GM12878 (cell line): Measurements from ENCODE around the gene RPUSD1. TPM values are rescaled to one million over a fixed set of nuclear protein-coding genes. Genes with fewer than 3 reads are reported as not detected.

ENCODE experiments used
- ATAC-seq: fragments of 200-7000 bp; cut with Tn5 transposase; 3 replicates; pipeline ENCODE4 v1.9.1; 2020; ENCODE audit warnings: mild to moderate bottlenecking, moderate library complexity
- BruUV-seq: library from RNA; stranded (reverse); fragments of 400-500 nt; replicated peaks from 2 replicates; lab custom pipeline; 2021; lab: Mats Ljungman, UMichigan
- CTCF ChIA-PET: fragments of 300-600 bp; sonication (Branson Sonifier 250); formaldehyde crosslinking; extraction: SDS; loops from one replicate; lab custom pipeline; 2021; ENCODE audit warnings: inconsistent platforms; lab: Yijun Ruan, JAX
- POLR2A ChIA-PET: fragments of 350-600 bp; formaldehyde crosslinking; extraction: SDS; loops from one replicate; lab custom pipeline; 2021; ENCODE audit warnings: inconsistent platforms; lab: Charles Lee
- RAD21 ChIA-PET: fragments of 300-600 bp; sonication (Branson Sonifier 250); formaldehyde crosslinking; loops from one replicate; lab custom pipeline; 2023; ENCODE audit warnings: antibody characterized with exemption; ENCODE audit not compliant: unreplicated experiment; lab: Charles Lee
- SMC1A ChIA-PET: fragments of 300-600 bp; sonication (Branson Sonifier 250); formaldehyde crosslinking; loops from one replicate; lab custom pipeline; 2023; ENCODE audit not compliant: unreplicated experiment, uncharacterized antibody; lab: Charles Lee
- DNase-seq: peaks from one replicate; pipeline ENCODE4 v3.0.0-alpha.2; 2011; ENCODE audit warnings: low read depth, low spot score
- FAIRE-seq: peaks from 3 replicates; lab custom pipeline; 2011; peaks lifted over from hg19 to GRCh38; lab: Jason Lieb, UNC
- H2AFZ ChIP-seq: 2 replicates; pipeline ENCODE4 v1.6.0; 2011; ENCODE audit warnings: low read depth, low read length, control low read depth; ENCODE audit not compliant: control insufficient read depth
- H3K27ac ChIP-seq: 2 replicates; pipeline ENCODE4 v1.5.1; 2011; ENCODE audit warnings: control low read depth; ENCODE audit not compliant: control insufficient read depth, insufficient read depth
- H3K27me3 ChIP-seq, 2 experiments: replicated peaks in 1 of 2; 2 replicates each; pipeline versions ENCODE4 v1.6.0 to v1.6.1; 2011; ENCODE audit warnings: low read length in 1 of 2; ENCODE audit not compliant: control insufficient read depth in 2 of 2, insufficient read depth in 2 of 2
- H3K36me3 ChIP-seq, 2 experiments: 2 replicates each; pipeline ENCODE4 v1.5.1; 2011; ENCODE audit warnings: low read length in 1 of 2; ENCODE audit not compliant: control insufficient read depth in 2 of 2, insufficient read depth in 2 of 2
- H3K4me1 ChIP-seq: 2 replicates; pipeline ENCODE4 v1.6.1; 2011; ENCODE audit warnings: mild to moderate bottlenecking, low read length, moderate library complexity, mixed read lengths; ENCODE audit not compliant: control insufficient read depth, insufficient read depth
- H3K4me2 ChIP-seq: 2 replicates; pipeline ENCODE4 v1.6.0; 2011; ENCODE audit warnings: control low read depth; ENCODE audit not compliant: control insufficient read depth, insufficient read depth
- H3K4me3 ChIP-seq: fragments of 200-600 bp; sonication (generic); 2 replicates; pipeline ENCODE4 v1.5.1; 2016
- H3K79me2 ChIP-seq: 2 replicates; pipeline ENCODE4 v1.6.0; 2011; ENCODE audit warnings: low read length; ENCODE audit not compliant: control insufficient read depth, insufficient read depth
- H3K9ac ChIP-seq: 2 replicates; pipeline ENCODE4 v1.8.0; 2011; ENCODE audit warnings: low read length, control low read depth, mixed read lengths; ENCODE audit not compliant: control insufficient read depth, insufficient read depth
- H3K9me3 ChIP-seq: replicated peaks from 3 replicates; pipeline ENCODE4 v1.5.1; 2011; ENCODE audit warnings: mild to moderate bottlenecking, low read length; ENCODE audit not compliant: control insufficient read depth, insufficient read depth
- H4K20me1 ChIP-seq: 2 replicates; pipeline ENCODE4 v1.6.0; 2011; ENCODE audit not compliant: control insufficient read depth, insufficient read depth
- CBFB ChIP-seq: IDR thresholded peaks from 2 replicates; pipeline ENCODE4 v1.6.1; 2016; ENCODE audit warnings: antibody characterized with exemption, low read depth
- GABPA ChIP-seq: IDR thresholded peaks from 2 replicates; pipeline ENCODE4 v1.6.1; 2014; ENCODE audit warnings: antibody characterized with exemption, low read depth, mild to moderate bottlenecking, inconsistent platforms
- HDGF ChIP-seq: fragments of 450-650 bp; IDR thresholded peaks from 2 replicates; pipeline ENCODE4 v1.6.1; 2016; ENCODE audit warnings: antibody characterized with exemption
- JUND ChIP-seq: IDR thresholded peaks from 2 replicates; pipeline ENCODE4 v1.6.1; 2012; ENCODE audit warnings: low read depth, mild to moderate bottlenecking, low read length, improper control_type of control experiment, moderate library complexity
- MTA2 ChIP-seq: fragments of 450-650 bp; IDR thresholded peaks from 2 replicates; pipeline ENCODE4 v1.6.1; 2016; ENCODE audit warnings: low read depth, mild to moderate bottlenecking, moderate library complexity
- PAX8 ChIP-seq: fragments of 450-650 bp; IDR thresholded peaks from 2 replicates; pipeline ENCODE4 v1.6.1; 2017; ENCODE audit warnings: mild to moderate bottlenecking, moderate library complexity
- USF1 ChIP-seq: IDR thresholded peaks from 2 replicates; pipeline ENCODE4 v1.6.1; 2011; ENCODE audit warnings: borderline replicate concordance, low read depth, mild to moderate bottlenecking, moderate library complexity, mixed read lengths, low read length; ENCODE audit not compliant: insufficient read depth; ENCODE audit errors: extremely low read length
- USF2 ChIP-seq: IDR thresholded peaks from 2 replicates; pipeline ENCODE4 v1.6.1; 2011; ENCODE audit warnings: low read depth, low read length, improper control_type of control experiment, borderline replicate concordance
- WRNIP1 ChIP-seq: IDR thresholded peaks from 2 replicates; pipeline ENCODE4 v1.6.1; 2011; ENCODE audit warnings: low read depth, low read length, improper control_type of control experiment, borderline replicate concordance
- ZNF24 ChIP-seq: fragments of 450-650 bp; IDR thresholded peaks from 2 replicates; pipeline ENCODE4 v1.6.1; 2017; ENCODE audit warnings: antibody characterized with exemption, mild to moderate bottlenecking
- ZZZ3 ChIP-seq: IDR thresholded peaks from 2 replicates; pipeline ENCODE4 v1.6.1; 2011; ENCODE audit warnings: low read depth; ENCODE audit not compliant: control insufficient read depth, insufficient read length
- WGBS: methylation state at CpG from one replicate; pipeline ENCODE4 v1.1.6; 2016; ENCODE audit warnings: low lambda C conversion rate; ENCODE audit not compliant: insufficient replicate concordance, insufficient coverage; ENCODE audit errors: missing lambda C conversion rate; 5-methylcytosine and 5-hydroxymethylcytosine counted together
- in situ Hi-C: fragments of 300-500 bp; cut with MboI; formaldehyde crosslinking; loops from 9 replicates; pipeline ENCODE4 v1.14.3; 2018; ENCODE audit warnings: mixed read lengths
- intact Hi-C: fragments of 100-400 bp; cut with micrococcal nuclease; formaldehyde crosslinking; loops from one replicate; pipeline ENCODE4 v1.14.2; 2022; ENCODE audit not compliant: unreplicated experiment
- polyA plus RNA-seq, 11 experiments: library from polyadenylated mRNA; depleted of rRNA in 4 of 11; unstranded in 6 of 11; stranded (reverse) in 5 of 11; fragments of >200 nt; fragmentation: Nextera tagmentation in 4 of 11; fragmentation: Illumina TruSeq in 1 of 11; extraction: Ambion mirVana in 4 of 11; extraction: Trizol in 1 of 11; gene quantifications; 1 replicate in 1 of 11; 2 replicates in 10 of 11; pipeline versions ENCODE4 v1.2.1 to v1.2.3, GENCODE V29; 2011 to 2016; ENCODE audit warnings: inconsistent platforms in 2 of 11, missing spikeins in 2 of 11, low read depth in 1 of 11
- total RNA-seq, 4 experiments: library from RNA; depleted of rRNA in 3 of 4; stranded (reverse); fragments of >200 nt in 3 of 4; fragmentation: Illumina TruSeq in 1 of 4; extraction: Trizol in 1 of 4; gene quantifications; 2 replicates each; pipeline versions ENCODE4 v1.2.1 to v1.2.3, GENCODE V29; 2013 to 2021
- TF ChIP-seq, protein P1 (sequence below): fragments of 450-650 bp; formaldehyde crosslinking; IDR thresholded peaks from 2 replicates; pipeline ENCODE4 v1.5.0; 2022; ENCODE audit warnings: mild to moderate bottlenecking, missing genetic modification characterization
- TF ChIP-seq, protein P2 (sequence below): IDR thresholded peaks from 2 replicates; pipeline ENCODE4 v1.6.1; 2012; ENCODE audit warnings: improper control_type of control experiment, low read depth, low read length; ENCODE audit not compliant: insufficient replicate concordance

The RPUSD1 gene
- total and polyA plus RNA-seq, 10 of the 15 experiments (the other 5 are each of a cell fraction or from before 2014, with no cell fraction given), result 0.55 to 49.9 (median 21.1) TPM

GRCh38 chr16:770411-770810 lies 17.8 kb downstream of the RPUSD1 start:
- ChIA-PET RAD21 (no interaction called here), POLR2A (no interaction called here)
- TF ChIP-seq GABPA (no peak), USF1 (no peak), MTA2 (no peak), WRNIP1 (no peak), PAX8 (no peak), USF2 (no peak), CBFB (no peak), ZNF24 (no peak), ZZZ3 (no peak), HDGF (no peak), JUND (no peak)
- TF ChIP-seq, protein P1, sequence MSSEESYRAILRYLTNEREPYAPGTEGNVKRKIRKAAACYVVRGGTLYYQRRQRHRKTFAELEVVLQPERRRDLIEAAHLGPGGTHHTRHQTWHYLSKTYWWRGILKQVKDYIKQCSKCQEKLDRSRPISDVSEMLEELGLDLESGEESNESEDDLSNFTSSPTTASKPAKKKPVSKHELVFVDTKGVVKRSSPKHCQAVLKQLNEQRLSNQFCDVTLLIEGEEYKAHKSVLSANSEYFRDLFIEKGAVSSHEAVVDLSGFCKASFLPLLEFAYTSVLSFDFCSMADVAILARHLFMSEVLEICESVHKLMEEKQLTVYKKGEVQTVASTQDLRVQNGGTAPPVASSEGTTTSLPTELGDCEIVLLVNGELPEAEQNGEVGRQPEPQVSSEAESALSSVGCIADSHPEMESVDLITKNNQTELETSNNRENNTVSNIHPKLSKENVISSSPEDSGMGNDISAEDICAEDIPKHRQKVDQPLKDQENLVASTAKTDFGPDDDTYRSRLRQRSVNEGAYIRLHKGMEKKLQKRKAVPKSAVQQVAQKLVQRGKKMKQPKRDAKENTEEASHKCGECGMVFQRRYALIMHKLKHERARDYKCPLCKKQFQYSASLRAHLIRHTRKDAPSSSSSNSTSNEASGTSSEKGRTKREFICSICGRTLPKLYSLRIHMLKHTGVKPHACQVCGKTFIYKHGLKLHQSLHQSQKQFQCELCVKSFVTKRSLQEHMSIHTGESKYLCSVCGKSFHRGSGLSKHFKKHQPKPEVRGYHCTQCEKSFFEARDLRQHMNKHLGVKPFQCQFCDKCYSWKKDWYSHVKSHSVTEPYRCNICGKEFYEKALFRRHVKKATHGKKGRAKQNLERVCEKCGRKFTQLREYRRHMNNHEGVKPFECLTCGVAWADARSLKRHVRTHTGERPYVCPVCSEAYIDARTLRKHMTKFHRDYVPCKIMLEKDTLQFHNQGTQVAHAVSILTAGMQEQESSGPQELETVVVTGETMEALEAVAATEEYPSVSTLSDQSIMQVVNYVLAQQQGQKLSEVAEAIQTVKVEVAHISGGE (CRISPR knock-in tag), result no peak
- TF ChIP-seq, protein P2, sequence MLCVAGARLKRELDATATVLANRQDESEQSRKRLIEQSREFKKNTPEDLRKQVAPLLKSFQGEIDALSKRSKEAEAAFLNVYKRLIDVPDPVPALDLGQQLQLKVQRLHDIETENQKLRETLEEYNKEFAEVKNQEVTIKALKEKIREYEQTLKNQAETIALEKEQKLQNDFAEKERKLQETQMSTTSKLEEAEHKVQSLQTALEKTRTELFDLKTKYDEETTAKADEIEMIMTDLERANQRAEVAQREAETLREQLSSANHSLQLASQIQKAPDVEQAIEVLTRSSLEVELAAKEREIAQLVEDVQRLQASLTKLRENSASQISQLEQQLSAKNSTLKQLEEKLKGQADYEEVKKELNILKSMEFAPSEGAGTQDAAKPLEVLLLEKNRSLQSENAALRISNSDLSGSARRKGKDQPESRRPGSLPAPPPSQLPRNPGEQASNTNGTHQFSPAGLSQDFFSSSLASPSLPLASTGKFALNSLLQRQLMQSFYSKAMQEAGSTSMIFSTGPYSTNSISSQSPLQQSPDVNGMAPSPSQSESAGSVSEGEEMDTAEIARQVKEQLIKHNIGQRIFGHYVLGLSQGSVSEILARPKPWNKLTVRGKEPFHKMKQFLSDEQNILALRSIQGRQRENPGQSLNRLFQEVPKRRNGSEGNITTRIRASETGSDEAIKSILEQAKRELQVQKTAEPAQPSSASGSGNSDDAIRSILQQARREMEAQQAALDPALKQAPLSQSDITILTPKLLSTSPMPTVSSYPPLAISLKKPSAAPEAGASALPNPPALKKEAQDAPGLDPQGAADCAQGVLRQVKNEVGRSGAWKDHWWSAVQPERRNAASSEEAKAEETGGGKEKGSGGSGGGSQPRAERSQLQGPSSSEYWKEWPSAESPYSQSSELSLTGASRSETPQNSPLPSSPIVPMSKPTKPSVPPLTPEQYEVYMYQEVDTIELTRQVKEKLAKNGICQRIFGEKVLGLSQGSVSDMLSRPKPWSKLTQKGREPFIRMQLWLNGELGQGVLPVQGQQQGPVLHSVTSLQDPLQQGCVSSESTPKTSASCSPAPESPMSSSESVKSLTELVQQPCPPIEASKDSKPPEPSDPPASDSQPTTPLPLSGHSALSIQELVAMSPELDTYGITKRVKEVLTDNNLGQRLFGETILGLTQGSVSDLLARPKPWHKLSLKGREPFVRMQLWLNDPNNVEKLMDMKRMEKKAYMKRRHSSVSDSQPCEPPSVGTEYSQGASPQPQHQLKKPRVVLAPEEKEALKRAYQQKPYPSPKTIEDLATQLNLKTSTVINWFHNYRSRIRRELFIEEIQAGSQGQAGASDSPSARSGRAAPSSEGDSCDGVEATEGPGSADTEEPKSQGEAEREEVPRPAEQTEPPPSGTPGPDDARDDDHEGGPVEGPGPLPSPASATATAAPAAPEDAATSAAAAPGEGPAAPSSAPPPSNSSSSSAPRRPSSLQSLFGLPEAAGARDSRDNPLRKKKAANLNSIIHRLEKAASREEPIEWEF, result no peak

More at GRCh38 chr16:770411-770810, 17.8 kb downstream of the RPUSD1 start:
- FAIRE-seq (no peak), ATAC-seq (no peak), DNase-seq (no peak)
- BruUV-seq, result no TSS peak
- no peak overlapping the region for H3K4me3 ChIP-seq
- H2AFZ ChIP-seq, result no peak overlapping the region
- ChIA-PET SMC1A (no interaction called here), CTCF (no interaction called here)
- H3K4me2 ChIP-seq, result no peak overlapping the region
- H3K79me2 ChIP-seq, result no peaks in the 10 kb centered on the region
- WGBS, result no CpG with 5 or more reads among the region's 13 CpGs
- no peaks in the 10 kb centered on the region for H4K20me1 ChIP-seq
- H3K9ac ChIP-seq, result no peak overlapping the region
- H3K36me3 ChIP-seq, result no peaks in the 10 kb centered on the region
- H3K27ac ChIP-seq, result no peak overlapping the region
- H3K4me1 ChIP-seq, result no peaks in the 10 kb centered on the region
- intact Hi-C loops, result no loop called here
- in situ Hi-C loops, result no loop called here
- no peaks in the 10 kb centered on the region for H3K9me3 ChIP-seq
- H3K27me3 ChIP-seq, result no peaks in the 10 kb centered on the region
